GM12878 (cell line): ENCODE data around the gene FUT6. TPM values are rescaled to one million over a fixed set of nuclear protein-coding genes. Genes with fewer than 3 reads are reported as not detected.

ENCODE experiments used
- ASH2L ChIP-seq: fragments of 300-600, 200-600 bp; sonication (generic); IDR thresholded peaks from 2 replicates; pipeline ENCODE4 v1.6.1; 2017; ENCODE audit warnings: low read depth, mild to moderate bottlenecking, borderline replicate concordance
- BACH1 ChIP-seq: fragments of 450-650 bp; IDR thresholded peaks from 2 replicates; pipeline ENCODE4 v1.6.1; 2017; ENCODE audit warnings: mild to moderate bottlenecking, borderline replicate concordance
- BCL11A ChIP-seq: IDR thresholded peaks from 2 replicates; pipeline ENCODE4 v1.6.1; 2011; ENCODE audit warnings: low read depth, low read length
- CBFB ChIP-seq: IDR thresholded peaks from 2 replicates; pipeline ENCODE4 v1.6.1; 2016; ENCODE audit warnings: antibody characterized with exemption, low read depth
- CBX3 ChIP-seq: fragments of 200-600 bp; sonication (generic); IDR thresholded peaks from 2 replicates; pipeline ENCODE4 v1.6.1; 2016; ENCODE audit warnings: low read depth, borderline replicate concordance
- CHD2 ChIP-seq: IDR thresholded peaks from 2 replicates; pipeline ENCODE4 v1.6.1; 2011; ENCODE audit warnings: low read depth, low read length, improper control_type of control experiment, borderline replicate concordance
- FOXK2 ChIP-seq: fragments of 450-650 bp; IDR thresholded peaks from 2 replicates; pipeline ENCODE4 v1.6.1; 2017; ENCODE audit warnings: mild to moderate bottlenecking, moderate library complexity
- GABPA ChIP-seq: IDR thresholded peaks from 2 replicates; pipeline ENCODE4 v1.6.1; 2014; ENCODE audit warnings: antibody characterized with exemption, low read depth, mild to moderate bottlenecking, inconsistent platforms
- HDGF ChIP-seq: fragments of 450-650 bp; IDR thresholded peaks from 2 replicates; pipeline ENCODE4 v1.6.1; 2016; ENCODE audit warnings: antibody characterized with exemption
- KLF5 ChIP-seq: fragments of 450-650 bp; IDR thresholded peaks from 2 replicates; pipeline ENCODE4 v1.6.1; 2014; ENCODE audit warnings: mild to moderate bottlenecking; ENCODE audit not compliant: partially characterized antibody
- LARP7 ChIP-seq: fragments of 450-650 bp; IDR thresholded peaks from 2 replicates; pipeline ENCODE4 v1.6.1; 2017; ENCODE audit warnings: mild to moderate bottlenecking
- MTA3 ChIP-seq: IDR thresholded peaks from 2 replicates; pipeline ENCODE4 v1.6.1; 2012; ENCODE audit warnings: low read length, inconsistent platforms, borderline replicate concordance
- PAX5 ChIP-seq: IDR thresholded peaks from 2 replicates; pipeline ENCODE4 v1.6.1; 2011; ENCODE audit warnings: low read depth, low read length, borderline replicate concordance
- RAD51 ChIP-seq: fragments of 450-650 bp; IDR thresholded peaks from 2 replicates; pipeline ENCODE4 v1.6.1; 2016; ENCODE audit warnings: moderate library complexity, mild to moderate bottlenecking, inconsistent platforms
- RUNX3 ChIP-seq: IDR thresholded peaks from 2 replicates; pipeline ENCODE4 v1.6.1; 2012; ENCODE audit warnings: low read length, inconsistent platforms
- SMAD5 ChIP-seq: IDR thresholded peaks from 2 replicates; pipeline ENCODE4 v1.6.1; 2016; ENCODE audit warnings: antibody characterized with exemption, low read depth
- SMARCA5 ChIP-seq: fragments of 450-650 bp; IDR thresholded peaks from 2 replicates; pipeline ENCODE4 v1.6.1; 2017; ENCODE audit warnings: mild to moderate bottlenecking
- TCF3 ChIP-seq: IDR thresholded peaks from 2 replicates; pipeline ENCODE4 v1.6.1; 2012; ENCODE audit warnings: low read depth, mild to moderate bottlenecking, low read length, borderline replicate concordance; ENCODE audit not compliant: insufficient read depth
- TCF7 ChIP-seq: IDR thresholded peaks from 2 replicates; pipeline ENCODE4 v1.6.1; 2014; ENCODE audit warnings: antibody characterized with exemption, borderline replicate concordance
- ZNF622 ChIP-seq: fragments of 450-650 bp; IDR thresholded peaks from 2 replicates; pipeline ENCODE4 v1.6.1; 2017; ENCODE audit warnings: mild to moderate bottlenecking, inconsistent platforms
- polyA plus RNA-seq, 11 experiments: library from polyadenylated mRNA; depleted of rRNA in 4 of 11; unstranded in 6 of 11; stranded (reverse) in 5 of 11; fragments of >200 nt; fragmentation: Nextera tagmentation in 4 of 11; fragmentation: Illumina TruSeq in 1 of 11; extraction: Ambion mirVana in 4 of 11; extraction: Trizol in 1 of 11; gene quantifications; 1 replicate in 1 of 11; 2 replicates in 10 of 11; pipeline versions ENCODE4 v1.2.1 to v1.2.3, GENCODE V29; 2011 to 2016; ENCODE audit warnings: inconsistent platforms in 2 of 11, missing spikeins in 2 of 11, low read depth in 1 of 11
- total RNA-seq, 4 experiments: library from RNA; depleted of rRNA in 3 of 4; stranded (reverse); fragments of >200 nt in 3 of 4; fragmentation: Illumina TruSeq in 1 of 4; extraction: Trizol in 1 of 4; gene quantifications; 2 replicates each; pipeline versions ENCODE4 v1.2.1 to v1.2.3, GENCODE V29; 2013 to 2021
- TF ChIP-seq, protein P1 (sequence below): fragments of 150-350 bp; IDR thresholded peaks from 2 replicates; pipeline ENCODE4 v1.6.1; 2016; ENCODE audit warnings: low read depth, low read length
- TF ChIP-seq, protein P2 (sequence below): fragments of 450-650 bp; IDR thresholded peaks from 2 replicates; pipeline ENCODE4 v1.6.1; 2017; ENCODE audit warnings: low read depth, mild to moderate bottlenecking, moderate library complexity
- TF ChIP-seq, protein P3 (sequence below): IDR thresholded peaks from 2 replicates; pipeline ENCODE4 v1.6.1; 2012; ENCODE audit warnings: low read depth, low read length, improper control_type of control experiment
- TF ChIP-seq, protein P4 (sequence below): fragments of 450-650 bp; IDR thresholded peaks from 2 replicates; pipeline ENCODE4 v1.6.1; 2016; ENCODE audit warnings: mild to moderate bottlenecking

The FUT6 gene
- total and polyA plus RNA-seq, 10 of the 15 experiments (the other 5 are each of a cell fraction or from before 2014, with no cell fraction given), result not detected

DNA sequence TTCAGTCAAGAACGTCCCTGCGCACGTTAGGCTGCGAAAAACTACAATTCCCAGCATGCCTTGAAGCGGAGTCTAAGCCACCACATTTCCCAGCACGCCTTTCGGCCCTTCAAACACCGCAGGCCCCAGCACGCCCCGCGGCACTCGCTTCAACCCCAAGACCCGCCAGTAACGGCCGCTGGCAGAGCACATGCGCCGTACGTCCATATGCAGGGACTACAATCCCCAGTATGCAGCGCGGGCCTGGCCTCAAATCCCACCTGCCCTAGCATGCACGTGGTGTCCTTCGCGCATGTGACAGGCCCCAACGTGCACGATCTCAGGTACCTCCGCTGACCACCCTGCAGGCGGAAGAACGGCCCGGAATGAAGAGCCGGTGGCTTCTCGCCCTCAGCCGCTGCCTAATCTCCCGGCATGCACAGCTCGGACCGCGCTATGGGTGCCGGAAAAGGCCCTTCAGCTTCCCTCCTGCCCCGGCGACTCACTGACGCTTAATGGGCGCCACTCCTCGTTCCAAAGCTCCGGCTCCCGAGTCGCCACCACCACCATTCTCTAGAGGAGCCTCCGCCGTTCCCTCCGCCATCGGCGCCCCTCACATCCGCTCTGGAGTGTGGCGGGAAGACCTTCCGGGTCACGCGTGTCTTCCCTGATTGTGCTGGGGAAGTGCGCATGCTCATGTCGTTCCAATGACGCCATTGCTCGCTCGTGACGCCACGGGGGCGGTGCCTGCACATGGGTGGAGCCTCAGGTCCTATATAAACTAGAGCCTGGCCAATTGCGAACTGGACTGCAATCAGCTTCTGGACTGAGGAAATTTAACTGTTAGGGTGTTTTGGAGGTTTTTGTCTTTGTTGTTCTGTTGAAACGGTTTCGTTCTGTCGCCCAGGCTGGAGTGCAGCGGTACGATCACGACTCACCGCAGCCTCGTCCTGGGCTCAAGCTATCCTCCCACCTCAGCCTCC lies 48.7 kb downstream of the FUT6 start, which contains the start of gene DUS3L (continued):
- TF ChIP-seq TCF3 (0 out of 2 replicates have a peak, but pooled peaks have one; percentile 13), LARP7 (peak; percentile 93), TCF7 (no peak), KLF5 (peak; percentile 42), FOXK2 (peak; percentile 43; the same call in 1 of the 2 replicates), BCL11A (no peak), SMAD5 (peak; percentile 76; the same call in 1 of the 2 replicates), RAD51 (peak; percentile 99), CBX3 (no peak), GABPA (peak; percentile 93), ASH2L (peak; percentile 93; the same call in 1 of the 2 replicates), BACH1 (peak; percentile 65; the same call in 1 of the 2 replicates), HDGF (peak; percentile 95; the same call in 1 of the 2 replicates), PAX5 (peak; percentile 51; the same call in 1 of the 2 replicates), SMARCA5 (peak; percentile 83), MTA3 (no peak), CBFB (peak; percentile 18; the same call in 1 of the 2 replicates), ZNF622 (no peak), RUNX3 (peak; percentile 92), CHD2 (peak; percentile 67)
- TF ChIP-seq, protein P1, sequence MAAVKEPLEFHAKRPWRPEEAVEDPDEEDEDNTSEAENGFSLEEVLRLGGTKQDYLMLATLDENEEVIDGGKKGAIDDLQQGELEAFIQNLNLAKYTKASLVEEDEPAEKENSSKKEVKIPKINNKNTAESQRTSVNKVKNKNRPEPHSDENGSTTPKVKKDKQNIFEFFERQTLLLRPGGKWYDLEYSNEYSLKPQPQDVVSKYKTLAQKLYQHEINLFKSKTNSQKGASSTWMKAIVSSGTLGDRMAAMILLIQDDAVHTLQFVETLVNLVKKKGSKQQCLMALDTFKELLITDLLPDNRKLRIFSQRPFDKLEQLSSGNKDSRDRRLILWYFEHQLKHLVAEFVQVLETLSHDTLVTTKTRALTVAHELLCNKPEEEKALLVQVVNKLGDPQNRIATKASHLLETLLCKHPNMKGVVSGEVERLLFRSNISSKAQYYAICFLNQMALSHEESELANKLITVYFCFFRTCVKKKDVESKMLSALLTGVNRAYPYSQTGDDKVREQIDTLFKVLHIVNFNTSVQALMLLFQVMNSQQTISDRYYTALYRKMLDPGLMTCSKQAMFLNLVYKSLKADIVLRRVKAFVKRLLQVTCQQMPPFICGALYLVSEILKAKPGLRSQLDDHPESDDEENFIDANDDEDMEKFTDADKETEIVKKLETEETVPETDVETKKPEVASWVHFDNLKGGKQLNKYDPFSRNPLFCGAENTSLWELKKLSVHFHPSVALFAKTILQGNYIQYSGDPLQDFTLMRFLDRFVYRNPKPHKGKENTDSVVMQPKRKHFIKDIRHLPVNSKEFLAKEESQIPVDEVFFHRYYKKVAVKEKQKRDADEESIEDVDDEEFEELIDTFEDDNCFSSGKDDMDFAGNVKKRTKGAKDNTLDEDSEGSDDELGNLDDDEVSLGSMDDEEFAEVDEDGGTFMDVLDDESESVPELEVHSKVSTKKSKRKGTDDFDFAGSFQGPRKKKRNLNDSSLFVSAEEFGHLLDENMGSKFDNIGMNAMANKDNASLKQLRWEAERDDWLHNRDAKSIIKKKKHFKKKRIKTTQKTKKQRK, result no peak
- TF ChIP-seq, protein P2, sequence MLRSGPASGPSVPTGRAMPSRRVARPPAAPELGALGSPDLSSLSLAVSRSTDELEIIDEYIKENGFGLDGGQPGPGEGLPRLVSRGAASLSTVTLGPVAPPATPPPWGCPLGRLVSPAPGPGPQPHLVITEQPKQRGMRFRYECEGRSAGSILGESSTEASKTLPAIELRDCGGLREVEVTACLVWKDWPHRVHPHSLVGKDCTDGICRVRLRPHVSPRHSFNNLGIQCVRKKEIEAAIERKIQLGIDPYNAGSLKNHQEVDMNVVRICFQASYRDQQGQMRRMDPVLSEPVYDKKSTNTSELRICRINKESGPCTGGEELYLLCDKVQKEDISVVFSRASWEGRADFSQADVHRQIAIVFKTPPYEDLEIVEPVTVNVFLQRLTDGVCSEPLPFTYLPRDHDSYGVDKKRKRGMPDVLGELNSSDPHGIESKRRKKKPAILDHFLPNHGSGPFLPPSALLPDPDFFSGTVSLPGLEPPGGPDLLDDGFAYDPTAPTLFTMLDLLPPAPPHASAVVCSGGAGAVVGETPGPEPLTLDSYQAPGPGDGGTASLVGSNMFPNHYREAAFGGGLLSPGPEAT, result peak; percentile 90
- TF ChIP-seq, protein P3, sequence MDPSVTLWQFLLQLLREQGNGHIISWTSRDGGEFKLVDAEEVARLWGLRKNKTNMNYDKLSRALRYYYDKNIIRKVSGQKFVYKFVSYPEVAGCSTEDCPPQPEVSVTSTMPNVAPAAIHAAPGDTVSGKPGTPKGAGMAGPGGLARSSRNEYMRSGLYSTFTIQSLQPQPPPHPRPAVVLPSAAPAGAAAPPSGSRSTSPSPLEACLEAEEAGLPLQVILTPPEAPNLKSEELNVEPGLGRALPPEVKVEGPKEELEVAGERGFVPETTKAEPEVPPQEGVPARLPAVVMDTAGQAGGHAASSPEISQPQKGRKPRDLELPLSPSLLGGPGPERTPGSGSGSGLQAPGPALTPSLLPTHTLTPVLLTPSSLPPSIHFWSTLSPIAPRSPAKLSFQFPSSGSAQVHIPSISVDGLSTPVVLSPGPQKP, result no peak; the same call in 1 of the 2 replicates
- TF ChIP-seq, protein P4, sequence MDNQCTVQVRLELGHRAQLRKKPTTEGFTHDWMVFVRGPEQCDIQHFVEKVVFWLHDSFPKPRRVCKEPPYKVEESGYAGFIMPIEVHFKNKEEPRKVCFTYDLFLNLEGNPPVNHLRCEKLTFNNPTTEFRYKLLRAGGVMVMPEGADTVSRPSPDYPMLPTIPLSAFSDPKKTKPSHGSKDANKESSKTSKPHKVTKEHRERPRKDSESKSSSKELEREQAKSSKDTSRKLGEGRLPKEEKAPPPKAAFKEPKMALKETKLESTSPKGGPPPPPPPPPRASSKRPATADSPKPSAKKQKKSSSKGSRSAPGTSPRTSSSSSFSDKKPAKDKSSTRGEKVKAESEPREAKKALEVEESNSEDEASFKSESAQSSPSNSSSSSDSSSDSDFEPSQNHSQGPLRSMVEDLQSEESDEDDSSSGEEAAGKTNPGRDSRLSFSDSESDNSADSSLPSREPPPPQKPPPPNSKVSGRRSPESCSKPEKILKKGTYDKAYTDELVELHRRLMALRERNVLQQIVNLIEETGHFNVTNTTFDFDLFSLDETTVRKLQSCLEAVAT, result peak; percentile 98
